ENCODE measurements around the gene RAB10. TPM values are rescaled to one million over a fixed set of nuclear protein-coding genes. Genes with fewer than 3 reads are reported as not detected.
"Not testable (repeated sequence)": the region's sequence is repeated elsewhere in the genome, so short reads cannot be mapped to it uniquely, and the experiment has no call there.

Gene RAB10
- total RNA-seq, 1 donor from 2014 or later = 49.1 TPM

- H3K27me3 ChIP-seq (ENCODE audit: control insufficient read depth in 3 of 3, insufficient read depth in 3 of 3, low read length in 3 of 3) = no peaks in the 10 kb centered on the region
- H3K9ac ChIP-seq (ENCODE audit: low read depth in 1 of 3, low read length in 3 of 3) = no peak overlapping the region
- no peaks in the 10 kb centered on the region for H3K36me3 ChIP-seq (ENCODE audit: control insufficient read depth in 3 of 3, insufficient read depth in 3 of 3, low read length in 3 of 3)
- no peaks in the 10 kb centered on the region for H3K9me3 ChIP-seq (ENCODE audit: control insufficient read depth in 3 of 3, low read length in 3 of 3)
- peaks cover 2 to 5% (median 4%) of the 10 kb centered on the region in 3 donors for H3K4me1 ChIP-seq (ENCODE audit: control insufficient read depth in 3 of 3, insufficient read depth in 3 of 3, low read length in 3 of 3)
- H3K27ac ChIP-seq (ENCODE audit: low read depth, low read length) = no peak overlapping the region
- H3K4me3 ChIP-seq (ENCODE audit: low read length in 3 of 3) = no peak overlapping the region
Measured at GRCh38 chr2:26162963-26163362, 129.1 kb downstream of the RAB10 start.

- Histone ChIP-seq H3K9me3 (ENCODE audit: control insufficient read depth in 3 of 3, low read length in 3 of 3) (no peaks in the 10 kb centered on the region), H3K36me3 (ENCODE audit: control insufficient read depth in 3 of 3, insufficient read depth in 3 of 3, low read length in 3 of 3) (no peaks in the 10 kb centered on the region), H3K27me3 (ENCODE audit: control insufficient read depth in 3 of 3, insufficient read depth in 3 of 3, low read length in 3 of 3) (no peaks in the 10 kb centered on the region), H3K4me3 (ENCODE audit: low read length in 3 of 3) (no peak overlapping the region), H3K4me1 (ENCODE audit: control insufficient read depth in 3 of 3, insufficient read depth in 3 of 3, low read length in 3 of 3) (peaks cover 2 to 5% (median 4%) of the 10 kb centered on the region in 3 donors), H3K27ac (ENCODE audit: low read depth, low read length) (peak overlapping the region; percentile 71), H3K9ac (ENCODE audit: low read depth in 1 of 3, low read length in 3 of 3) (peak overlapping the region in 1 of 3 donors; percentile 50)
Measured at GRCh38 chr2:26164231-26164630, 130.3 kb downstream of the RAB10 start.

- Histone ChIP-seq H3K9me3 (ENCODE audit: control insufficient read depth in 3 of 3, low read length in 3 of 3) (no peaks in the 10 kb centered on the region), H3K36me3 (ENCODE audit: control insufficient read depth in 3 of 3, insufficient read depth in 3 of 3, low read length in 3 of 3) (no peaks in the 10 kb centered on the region), H3K4me1 (ENCODE audit: control insufficient read depth in 3 of 3, insufficient read depth in 3 of 3, low read length in 3 of 3) (peaks cover 2 to 5% (median 4%) of the 10 kb centered on the region in 3 donors), H3K9ac (ENCODE audit: low read depth in 1 of 3, low read length in 3 of 3) (peak overlapping the region in 1 of 3 donors; percentile 50), H3K27me3 (ENCODE audit: control insufficient read depth in 3 of 3, insufficient read depth in 3 of 3, low read length in 3 of 3) (no peaks in the 10 kb centered on the region), H3K27ac (ENCODE audit: low read depth, low read length) (peak overlapping the region; percentile 71), H3K4me3 (ENCODE audit: low read length in 3 of 3) (no peak overlapping the region)
Measured at GRCh38 chr2:26164641-26165211, 130.8 kb downstream of the RAB10 start.

GRCh38 chr2:26165403-26165802, 131.5 kb downstream of the RAB10 start:
- no peaks in the 10 kb centered on the region for H3K36me3 ChIP-seq (ENCODE audit: control insufficient read depth in 3 of 3, insufficient read depth in 3 of 3, low read length in 3 of 3)
- no peaks in the 10 kb centered on the region for H3K27me3 ChIP-seq (ENCODE audit: control insufficient read depth in 3 of 3, insufficient read depth in 3 of 3, low read length in 3 of 3)
- no peak overlapping the region for H3K9ac ChIP-seq (ENCODE audit: low read depth in 1 of 3, low read length in 3 of 3)
- H3K27ac ChIP-seq (ENCODE audit: low read depth, low read length) = no peak overlapping the region
- H3K4me3 ChIP-seq (ENCODE audit: low read length in 3 of 3) = no peak overlapping the region
- H3K9me3 ChIP-seq (ENCODE audit: control insufficient read depth in 3 of 3, low read length in 3 of 3) = no peaks in the 10 kb centered on the region
- H3K4me1 ChIP-seq (ENCODE audit: control insufficient read depth in 3 of 3, insufficient read depth in 3 of 3, low read length in 3 of 3) = peaks cover 2 to 5% (median 4%) of the 10 kb centered on the region in 3 donors

GRCh38 chr2:26166541-26166940, 132.7 kb downstream of the RAB10 start:
- H3K27me3 ChIP-seq (ENCODE audit: control insufficient read depth in 3 of 3, insufficient read depth in 3 of 3, low read length in 3 of 3); H3K36me3 ChIP-seq (ENCODE audit: control insufficient read depth in 3 of 3, insufficient read depth in 3 of 3, low read length in 3 of 3); H3K9me3 ChIP-seq (ENCODE audit: control insufficient read depth in 3 of 3, low read length in 3 of 3); H3K9ac ChIP-seq (ENCODE audit: low read depth in 1 of 3, low read length in 3 of 3); H3K4me1 ChIP-seq (ENCODE audit: control insufficient read depth in 3 of 3, insufficient read depth in 3 of 3, low read length in 3 of 3); H3K4me3 ChIP-seq (ENCODE audit: low read length in 3 of 3); H3K27ac ChIP-seq (ENCODE audit: low read depth, low read length): not testable (repeated sequence)

GRCh38 chr2:26168785-26169184, 134.9 kb downstream of the RAB10 start:
- Histone ChIP-seq H3K9ac (ENCODE audit: low read depth in 1 of 3, low read length in 3 of 3) (no peak overlapping the region), H3K9me3 (ENCODE audit: control insufficient read depth in 3 of 3, low read length in 3 of 3) (no peaks in the 10 kb centered on the region), H3K4me1 (ENCODE audit: control insufficient read depth in 3 of 3, insufficient read depth in 3 of 3, low read length in 3 of 3) (peaks cover 2 to 5% (median 4%) of the 10 kb centered on the region in 3 donors), H3K36me3 (ENCODE audit: control insufficient read depth in 3 of 3, insufficient read depth in 3 of 3, low read length in 3 of 3) (no peaks in the 10 kb centered on the region), H3K4me3 (ENCODE audit: low read length in 3 of 3) (no peak overlapping the region), H3K27ac (ENCODE audit: low read depth, low read length) (no peak overlapping the region), H3K27me3 (ENCODE audit: control insufficient read depth in 3 of 3, insufficient read depth in 3 of 3, low read length in 3 of 3) (peaks cover 5 to 11% (median 6%) of the 10 kb centered on the region in 3 donors)

GRCh38 chr2:26169226-26169625, 135.3 kb downstream of the RAB10 start:
- H3K27ac ChIP-seq (ENCODE audit: low read depth, low read length) = no peak overlapping the region
- peaks cover 9 to 15% (median 9%) of the 10 kb centered on the region in 3 donors for H3K27me3 ChIP-seq (ENCODE audit: control insufficient read depth in 3 of 3, insufficient read depth in 3 of 3, low read length in 3 of 3)
- H3K4me3 ChIP-seq (ENCODE audit: low read length in 3 of 3) = no peak overlapping the region
- H3K9ac ChIP-seq (ENCODE audit: low read depth in 1 of 3, low read length in 3 of 3) = no peak overlapping the region
- H3K9me3 ChIP-seq (ENCODE audit: control insufficient read depth in 3 of 3, low read length in 3 of 3) = no peaks in the 10 kb centered on the region
- peaks cover 0 to 5% (median 4%) of the 10 kb centered on the region in 3 donors for H3K4me1 ChIP-seq (ENCODE audit: control insufficient read depth in 3 of 3, insufficient read depth in 3 of 3, low read length in 3 of 3)
- H3K36me3 ChIP-seq (ENCODE audit: control insufficient read depth in 3 of 3, insufficient read depth in 3 of 3, low read length in 3 of 3) = no peaks in the 10 kb centered on the region

- Histone ChIP-seq H3K4me3 (ENCODE audit: low read length in 3 of 3) (no peak overlapping the region), H3K36me3 (ENCODE audit: control insufficient read depth in 3 of 3, insufficient read depth in 3 of 3, low read length in 3 of 3) (no peaks in the 10 kb centered on the region), H3K9ac (ENCODE audit: low read depth in 1 of 3, low read length in 3 of 3) (no peak overlapping the region), H3K27ac (ENCODE audit: low read depth, low read length) (no peak overlapping the region), H3K9me3 (ENCODE audit: control insufficient read depth in 3 of 3, low read length in 3 of 3) (no peaks in the 10 kb centered on the region), H3K4me1 (ENCODE audit: control insufficient read depth in 3 of 3, insufficient read depth in 3 of 3, low read length in 3 of 3) (no peaks in the 10 kb centered on the region), H3K27me3 (ENCODE audit: control insufficient read depth in 3 of 3, insufficient read depth in 3 of 3, low read length in 3 of 3) (peaks cover 15 to 22% (median 15%) of the 10 kb centered on the region in 3 donors)
Measured at GRCh38 chr2:26169681-26170414, 136.0 kb downstream of the RAB10 start.

- H3K27me3 ChIP-seq (ENCODE audit: control insufficient read depth in 3 of 3, insufficient read depth in 3 of 3, low read length in 3 of 3) = peaks cover 17 to 30% (median 17%) of the 10 kb centered on the region in 3 donors
- no peaks in the 10 kb centered on the region for H3K36me3 ChIP-seq (ENCODE audit: control insufficient read depth in 3 of 3, insufficient read depth in 3 of 3, low read length in 3 of 3)
- no peak overlapping the region for H3K4me3 ChIP-seq (ENCODE audit: low read length in 3 of 3)
- no peaks in the 10 kb centered on the region for H3K4me1 ChIP-seq (ENCODE audit: control insufficient read depth in 3 of 3, insufficient read depth in 3 of 3, low read length in 3 of 3)
- no peak overlapping the region for H3K9ac ChIP-seq (ENCODE audit: low read depth in 1 of 3, low read length in 3 of 3)
- H3K27ac ChIP-seq (ENCODE audit: low read depth, low read length) = no peak overlapping the region
- no peaks in the 10 kb centered on the region for H3K9me3 ChIP-seq (ENCODE audit: control insufficient read depth in 3 of 3, low read length in 3 of 3)
Measured at GRCh38 chr2:26170795-26171194, 136.9 kb downstream of the RAB10 start.

- no peaks in the 10 kb centered on the region for H3K36me3 ChIP-seq (ENCODE audit: control insufficient read depth in 3 of 3, insufficient read depth in 3 of 3, low read length in 3 of 3)
- H3K9me3 ChIP-seq (ENCODE audit: control insufficient read depth in 3 of 3, low read length in 3 of 3) = no peaks in the 10 kb centered on the region
- no peak overlapping the region for H3K27ac ChIP-seq (ENCODE audit: low read depth, low read length)
- peaks cover 20 to 30% (median 22%) of the 10 kb centered on the region in 3 donors for H3K27me3 ChIP-seq (ENCODE audit: control insufficient read depth in 3 of 3, insufficient read depth in 3 of 3, low read length in 3 of 3)
- H3K9ac ChIP-seq (ENCODE audit: low read depth in 1 of 3, low read length in 3 of 3) = no peak overlapping the region
- H3K4me1 ChIP-seq (ENCODE audit: control insufficient read depth in 3 of 3, insufficient read depth in 3 of 3, low read length in 3 of 3) = no peaks in the 10 kb centered on the region
- H3K4me3 ChIP-seq (ENCODE audit: low read length in 3 of 3) = no peak overlapping the region
Measured at GRCh38 chr2:26172189-26172870, 138.4 kb downstream of the RAB10 start.
